Activated T-helper 1 cell treated with anti-CD3 and anti-CD28 coated beads, Interleukin-12 subunit alpha, Interleukin-12 subunit beta, Interleukin-2, Interleukin-4 antibody, amounts not matched to agents 30 ng/mL and 10 ng/mL and 1 ng/mL, durations not matched to agents 14 hours and 24 hours and 36 hours (primary cell): ENCODE measurements around the gene POMGNT2. TPM values are rescaled to one million over a fixed set of nuclear protein-coding genes. Genes with fewer than 3 reads are reported as not detected.

Source experiments
- total RNA-seq: library from RNA; stranded (reverse); gene quantifications from 2 replicates; pipeline ENCODE4 v1.2.3, GENCODE V29; 2022

The POMGNT2 gene
- total RNA-seq, 1 donor from 2014 or later = 8.3 TPM

Other genes with a start within 250 kb of the POMGNT2 start
- not detected in 2 replicates for gene CYP8B1, start 230.2 kb downstream of the POMGNT2 start, total RNA-seq
- gene ZNF662, start 199.9 kb downstream of the POMGNT2 start, total RNA-seq = 0.23 and 0.47 TPM in 2 replicates
- gene GASK1A, start 126.8 kb downstream of the POMGNT2 start, total RNA-seq = not detected in 2 replicates
- gene SNRK, start 180.5 kb upstream of the POMGNT2 start, total RNA-seq = 37.7 and 38.1 TPM in 2 replicates